Measurements from ENCODE around the gene SIK2.
A peak's percentile ranks its signal among the peaks of the same experiment; 100 is the strongest.

The SIK2 gene

DNA sequence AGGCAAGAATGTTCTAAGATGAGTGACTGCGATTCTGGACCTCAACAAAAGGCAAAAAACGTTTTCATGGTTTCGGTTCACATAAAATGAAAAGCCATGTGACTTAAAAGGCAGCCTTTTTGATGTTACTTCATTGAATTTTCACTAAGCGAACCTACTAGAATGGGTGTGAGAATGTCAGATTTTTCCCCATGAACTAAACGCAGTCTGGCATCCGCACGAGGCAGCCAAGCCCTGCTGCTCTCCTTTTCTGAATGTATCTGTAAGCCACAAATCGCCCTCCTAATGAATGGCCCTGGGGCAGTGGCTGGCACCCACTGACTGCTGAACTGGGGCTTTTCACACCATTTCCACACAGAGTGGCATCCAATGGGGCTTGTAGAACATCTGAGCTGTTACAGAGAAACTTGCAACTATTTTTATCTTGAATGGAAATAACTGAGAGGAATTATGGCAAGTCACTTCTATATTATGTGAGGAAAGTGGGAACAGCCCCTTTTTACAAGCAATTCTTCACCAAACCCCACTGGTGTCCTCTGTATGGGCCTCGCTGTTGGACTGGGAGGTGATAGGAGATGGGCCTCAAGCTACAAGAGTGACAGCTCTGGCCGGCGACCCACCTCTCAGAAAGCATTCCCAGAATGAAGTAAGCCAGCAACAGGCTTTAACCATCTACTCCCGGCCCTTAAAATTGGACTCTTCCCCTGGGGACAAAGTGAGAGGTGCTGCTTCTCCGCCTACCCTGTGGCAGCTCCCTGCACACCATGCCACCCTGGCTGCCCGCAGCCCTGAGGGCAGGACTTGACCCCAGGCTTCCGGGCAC lies 134.6 kb downstream of the SIK2 start:
- no peak overlapping the region for H3K4me3 ChIP-seq (ENCODE audit: low read length)
- DNase-seq (ENCODE audit: low read depth, low spot score), result no peak

DNA sequence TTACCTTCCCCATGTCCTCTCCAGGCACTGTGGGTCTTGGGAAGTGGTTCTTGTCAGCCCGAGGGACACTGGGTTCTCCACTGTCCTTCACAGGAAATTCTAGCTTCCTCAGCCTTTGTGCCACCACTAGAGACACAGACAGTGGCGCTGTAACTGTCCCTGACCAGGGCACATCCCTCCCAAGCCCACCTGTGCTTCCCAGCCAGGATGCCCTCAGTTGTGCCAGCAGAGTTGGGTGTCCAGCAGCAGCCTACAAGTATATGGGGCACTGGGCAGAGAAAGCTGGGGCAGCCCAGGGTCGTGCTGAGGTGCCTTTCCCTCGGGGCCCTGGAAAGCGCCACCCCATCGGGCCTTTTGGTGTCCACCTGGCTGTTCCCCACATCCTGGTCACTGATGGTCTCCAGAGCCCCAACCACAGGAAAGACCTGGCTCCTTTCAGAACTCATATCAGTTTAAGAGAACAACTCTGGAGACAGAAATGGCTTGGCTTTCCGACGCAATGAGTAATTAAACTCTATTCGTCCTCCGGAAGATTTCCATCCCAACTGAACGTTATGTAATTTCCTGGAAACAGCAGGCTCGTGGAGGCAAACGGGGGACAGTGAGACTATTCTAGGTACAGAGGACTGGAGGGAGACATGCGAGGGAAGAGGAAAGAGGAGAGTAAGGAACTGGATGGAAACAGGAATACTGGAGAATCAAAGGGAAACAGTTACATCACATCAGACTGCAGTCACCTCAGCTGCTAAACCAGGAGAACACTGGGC lies 135.4 kb downstream of the SIK2 start:
- no peak for DNase-seq (ENCODE audit: low read depth, low spot score)
- no peak overlapping the region for H3K4me3 ChIP-seq (ENCODE audit: low read length)

DNA sequence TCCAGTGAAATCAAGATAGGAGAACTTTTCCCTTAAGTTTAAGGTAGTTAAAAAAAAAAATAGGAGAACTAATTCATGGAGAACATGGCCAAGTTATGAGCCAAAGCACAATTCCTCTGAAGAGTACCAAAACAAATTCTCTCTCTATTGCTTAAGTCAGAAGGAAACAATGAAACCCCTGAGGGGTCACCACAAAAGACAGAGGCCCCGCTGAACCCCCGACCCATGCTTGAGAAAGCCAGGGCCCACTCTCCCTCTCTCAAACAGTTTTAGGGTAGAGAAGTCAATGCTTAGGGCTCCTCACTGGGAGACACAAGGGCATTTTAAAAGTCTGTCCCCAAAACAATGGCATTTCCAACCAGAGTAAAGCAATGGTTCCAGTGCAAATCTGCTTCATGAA lies 137.1 kb downstream of the SIK2 start:
- no peak for DNase-seq (ENCODE audit: low read depth, low spot score)
- H3K4me3 ChIP-seq (ENCODE audit: low read length), result no peak overlapping the region

GRCh38 chr11:111741751-111742150 lies 139.5 kb downstream of the SIK2 start:
- no peak for DNase-seq (ENCODE audit: low read depth, low spot score)
- no peak overlapping the region for H3K4me3 ChIP-seq (ENCODE audit: low read length)

- no peak for DNase-seq (ENCODE audit: low read depth, low spot score)
- no peak overlapping the region for H3K4me3 ChIP-seq (ENCODE audit: low read length)
These were observed 141.5 kb downstream of the SIK2 start for GRCh38 chr11:111743700-111744099.

GRCh38 chr11:111745719-111746504 lies 143.7 kb downstream of the SIK2 start:
- H3K4me3 ChIP-seq (ENCODE audit: low read length), result no peak overlapping the region
- DNase-seq (ENCODE audit: low read depth, low spot score), result no peak

DNA sequence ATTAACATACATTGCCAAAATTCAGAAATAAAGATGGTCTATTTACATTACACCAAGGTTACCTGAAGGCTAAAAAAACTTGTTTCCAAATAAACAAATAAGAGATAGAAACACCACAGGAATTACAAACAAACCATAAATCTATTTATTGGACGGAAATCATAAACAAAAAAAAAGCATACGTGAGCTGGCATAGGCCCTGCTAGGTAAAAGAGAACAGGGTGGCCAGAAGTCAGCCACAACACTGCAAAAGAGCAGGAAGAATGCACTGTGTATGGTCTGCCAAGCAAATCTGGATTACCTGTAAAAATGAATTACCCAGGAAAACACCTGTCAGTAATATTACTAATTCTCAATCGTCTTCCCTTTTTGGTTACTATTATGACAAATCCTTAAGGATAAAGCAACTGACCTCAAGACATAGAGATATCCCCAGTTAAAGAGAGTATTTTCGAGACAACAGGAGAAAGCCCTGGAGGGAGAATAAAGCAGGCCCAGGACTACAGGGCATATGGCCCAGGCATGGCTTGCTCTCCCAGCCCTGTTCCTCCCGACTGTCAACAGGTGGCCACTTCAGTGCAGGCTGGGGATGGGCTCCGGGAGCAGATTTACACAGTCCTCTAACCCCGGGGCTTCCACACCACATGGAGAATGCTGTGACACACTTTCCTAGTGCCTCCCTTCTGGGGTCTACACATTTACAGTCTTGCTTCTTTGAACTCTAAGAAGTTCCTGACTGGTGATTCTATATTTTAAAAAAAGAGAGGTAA lies 146.0 kb downstream of the SIK2 start:
- H3K4me3 ChIP-seq (ENCODE audit: low read length), result no peak overlapping the region
- no peak for DNase-seq (ENCODE audit: low read depth, low spot score)

GRCh38 chr11:111749646-111750045 lies 147.4 kb downstream of the SIK2 start:
- no peak overlapping the region for H3K4me3 ChIP-seq (ENCODE audit: low read length)
- DNase-seq (ENCODE audit: low read depth, low spot score), result no peak

DNA sequence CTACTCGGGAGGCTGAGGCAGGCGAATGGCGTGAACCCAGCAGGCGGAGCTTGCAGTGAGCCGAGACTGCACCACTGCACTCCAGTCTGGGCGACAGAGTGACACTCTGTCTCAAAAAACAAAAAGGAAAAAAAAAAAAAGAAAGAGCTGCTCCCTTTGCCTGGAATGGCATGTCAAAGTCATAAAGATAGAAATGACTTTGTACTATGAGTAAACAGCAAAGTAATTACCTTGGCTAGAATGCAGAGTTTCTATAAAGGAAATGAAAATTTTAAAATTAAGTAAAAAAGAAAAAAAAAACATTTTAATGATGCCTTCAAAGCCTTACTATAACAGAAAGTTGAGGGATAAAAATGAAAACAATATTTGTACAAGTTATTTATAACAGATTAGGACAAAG lies 153.8 kb downstream of the SIK2 start:
- no peak overlapping the region for H3K4me3 ChIP-seq (ENCODE audit: low read length)
- no peak for DNase-seq (ENCODE audit: low read depth, low spot score)

- no peak for DNase-seq (ENCODE audit: low read depth, low spot score)
- no peak overlapping the region for H3K4me3 ChIP-seq (ENCODE audit: low read length)
These were observed 157.1 kb downstream of the SIK2 start for GRCh38 chr11:111759376-111759775.

- DNase-seq (ENCODE audit: low read depth, low spot score), result no peak
- H3K4me3 ChIP-seq (ENCODE audit: low read length), result no peak overlapping the region
These were observed 157.6 kb downstream of the SIK2 start for GRCh38 chr11:111759778-111760407.

- no peak for DNase-seq (ENCODE audit: low read depth, low spot score)
- H3K4me3 ChIP-seq (ENCODE audit: low read length), result no peak overlapping the region
These were observed 158.8 kb downstream of the SIK2 start for GRCh38 chr11:111761036-111761435.

DNA sequence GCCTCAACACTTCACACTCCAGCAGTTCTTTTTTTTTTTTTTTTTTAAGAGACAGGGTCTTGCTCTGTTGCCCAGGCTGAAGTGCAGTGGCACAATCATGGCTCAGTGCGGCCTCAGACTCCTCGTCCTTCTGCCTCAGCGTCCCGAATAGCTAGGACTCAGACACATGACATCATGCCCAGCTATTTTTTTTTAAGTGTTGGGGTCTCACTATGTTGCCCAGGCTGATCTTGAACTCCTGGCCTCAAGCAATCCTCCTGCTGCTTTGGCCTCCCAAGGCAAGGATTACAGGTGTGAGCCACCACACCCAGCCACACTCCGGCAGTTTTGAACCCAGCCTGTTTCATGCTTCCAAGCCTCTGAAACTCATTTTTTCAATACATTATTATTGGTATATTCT lies 160.3 kb downstream of the SIK2 start:
- DNase-seq (ENCODE audit: low read depth, low spot score), result no peak
- no peak overlapping the region for H3K4me3 ChIP-seq (ENCODE audit: low read length)

- H3K4me3 ChIP-seq (ENCODE audit: low read length), result no peak overlapping the region
- DNase-seq (ENCODE audit: low read depth, low spot score), result no peak
These were observed 160.9 kb downstream of the SIK2 start for GRCh38 chr11:111762981-111763643.

DNA sequence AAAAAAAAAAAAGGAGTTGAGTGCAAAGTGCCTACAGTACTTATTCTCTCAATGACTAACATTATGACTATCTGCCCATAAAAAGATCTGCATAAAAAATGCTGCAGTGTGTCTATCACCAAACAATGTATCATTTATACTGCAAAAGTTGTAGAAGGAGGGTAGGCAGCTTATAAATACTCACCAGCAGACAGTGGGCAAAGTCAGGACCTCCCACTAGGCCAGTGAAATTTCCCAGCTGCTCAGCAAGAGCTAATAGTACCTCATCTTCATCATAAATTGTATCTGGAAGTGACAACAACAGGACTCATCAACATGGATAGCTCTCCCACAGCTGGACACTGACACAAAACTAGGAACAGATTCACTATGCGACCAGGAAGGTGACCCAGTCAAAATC lies 162.4 kb downstream of the SIK2 start:
- DNase-seq (ENCODE audit: low read depth, low spot score), result no peak
- peak overlapping the region; percentile 83 for H3K4me3 ChIP-seq (ENCODE audit: low read length)

- DNase-seq (ENCODE audit: low read depth, low spot score), result no peak
- peak overlapping the region; percentile 83 for H3K4me3 ChIP-seq (ENCODE audit: low read length)
These were observed 163.2 kb downstream of the SIK2 start for GRCh38 chr11:111765320-111765983.

DNA sequence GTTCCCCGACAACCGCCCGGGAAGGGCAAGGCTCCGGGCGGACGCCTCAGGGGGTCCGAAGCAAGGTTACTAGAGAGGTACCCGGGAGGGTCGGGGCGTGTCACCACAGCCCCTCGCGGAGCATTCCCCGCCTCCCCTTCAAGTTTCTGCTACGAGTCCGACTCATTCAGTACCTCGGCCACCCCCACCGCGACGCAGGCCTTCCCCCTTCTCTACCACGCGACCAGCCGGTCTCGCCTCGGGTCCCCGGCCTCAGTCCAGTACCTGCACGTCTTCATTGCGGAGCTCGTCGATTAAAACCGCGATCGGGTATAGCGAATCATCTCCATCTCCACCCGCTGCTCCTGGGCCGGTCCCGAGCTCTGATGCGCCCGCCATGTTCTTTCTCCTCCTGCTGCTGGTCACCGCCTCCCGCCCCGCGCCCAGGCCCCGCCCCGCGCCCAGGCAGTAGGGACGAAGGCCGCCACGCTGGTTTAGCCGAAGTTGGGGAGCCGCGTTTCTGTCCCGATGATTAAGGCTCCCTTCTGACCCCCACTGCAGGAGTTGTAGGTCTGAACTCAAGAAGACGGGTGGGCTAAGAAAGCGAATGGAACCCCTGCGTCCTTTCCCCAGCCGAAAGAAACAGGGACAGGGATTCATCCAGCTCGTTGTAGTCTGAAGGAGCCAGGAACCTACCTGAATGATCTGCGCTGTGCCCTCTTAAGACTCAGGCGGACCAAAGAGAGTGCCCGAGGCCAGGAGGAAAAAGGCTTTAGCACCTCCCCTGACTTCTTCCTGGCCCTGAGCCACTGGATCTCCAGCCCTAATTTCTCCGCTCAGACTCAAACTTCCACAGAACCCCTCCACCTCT lies 164.0 kb downstream of the SIK2 start, which contains the start of gene PPP2R1B:
PPP2R1B (minus strand) TSS at position 406 of the 850 bp plus-strand sequence; CDS start at position 378, 28 bp downstream.
- peak within 1 kb of the TSS; percentile 83 for H3K4me3 ChIP-seq (ENCODE audit: low read length)
- peak; percentile 32 for DNase-seq (ENCODE audit: low read depth, low spot score)
